Cerebellar cortex (tissue), 1 donor: ENCODE results near the gene AKR1C1.
"Not testable (repeated sequence)": the region's sequence is repeated elsewhere in the genome, so short reads cannot be mapped to it uniquely, and the experiment has no call there.

Experiments
- DNase-seq: peaks from one replicate; pipeline ENCODE4 v3.0.0-alpha.2; 2015; ENCODE audit warnings: low spot score

AKR1C1 gene

DNA sequence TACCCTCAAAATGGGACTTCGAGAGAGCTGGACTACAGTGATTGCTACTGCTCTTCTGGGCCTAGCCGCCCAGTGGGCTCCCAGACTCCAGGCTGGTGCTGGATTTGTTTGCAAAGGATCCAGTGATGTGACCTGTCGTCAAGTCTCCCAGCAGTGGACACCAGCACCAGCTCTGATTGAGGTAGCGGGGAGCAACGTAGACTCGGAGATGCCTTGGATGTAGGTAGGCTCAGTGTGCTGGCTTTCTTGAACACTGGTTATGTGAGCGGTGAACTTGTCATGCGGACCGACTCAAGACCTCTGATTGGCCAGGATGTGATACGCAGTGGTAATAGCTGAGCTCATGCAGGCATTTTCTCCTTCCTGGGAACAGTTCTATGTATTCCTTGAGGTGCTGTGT lies 21.0 kb downstream of the AKR1C1 start:
- no peak for DNase-seq

DNA sequence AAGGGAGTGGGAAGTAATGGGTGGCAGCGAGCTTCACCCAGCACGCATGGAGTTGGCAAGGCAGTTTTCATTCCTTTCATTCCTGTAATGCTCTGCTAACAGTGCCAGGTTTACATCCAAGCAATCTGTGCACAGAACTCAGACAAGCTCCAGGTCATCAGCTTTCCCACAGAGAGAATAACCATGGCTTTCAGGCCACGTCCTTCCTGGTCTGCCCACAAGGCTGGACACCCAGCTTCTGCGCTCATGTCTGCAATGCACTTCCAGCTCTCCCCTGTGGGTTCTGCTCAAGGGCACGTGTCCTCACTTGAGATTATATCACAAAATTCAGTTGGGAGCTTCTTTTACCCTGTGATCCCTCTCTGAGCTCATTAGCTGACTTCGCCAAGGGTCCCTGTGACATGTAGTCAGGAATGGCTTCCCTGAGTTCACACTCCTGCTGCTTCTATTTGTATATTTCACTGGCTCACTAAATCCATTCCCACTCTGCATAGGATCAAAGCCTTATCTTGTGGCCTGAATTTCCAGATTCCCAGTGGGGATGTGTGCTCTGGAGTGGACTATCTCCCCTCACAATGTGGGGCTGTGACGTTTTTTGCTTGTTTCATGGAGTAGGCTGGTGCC lies 21.9 kb downstream of the AKR1C1 start:
- DNase-seq = no peak

- not testable (repeated sequence) for DNase-seq
Measured at GRCh38 chr10:4988000-4988641, 24.9 kb downstream of the AKR1C1 start.

DNA sequence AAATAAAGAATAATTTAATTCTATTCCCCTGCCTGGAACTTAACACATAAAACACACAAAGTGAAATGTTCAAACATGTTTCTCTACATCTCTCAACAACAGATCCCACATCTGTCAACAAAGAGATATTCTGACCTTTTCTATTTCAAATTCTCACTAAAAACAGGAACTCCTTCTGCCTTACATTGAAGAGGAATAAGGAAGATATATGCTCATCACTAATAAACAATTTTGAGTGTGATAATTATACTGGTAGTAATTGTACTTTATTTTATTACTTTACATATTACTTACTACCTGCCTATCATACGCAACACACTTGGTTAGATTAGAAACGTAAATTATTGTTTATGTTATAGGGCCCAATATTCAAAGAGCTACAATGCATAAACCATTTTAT lies 27.0 kb downstream of the AKR1C1 start:
- no peak for DNase-seq

GRCh38 chr10:4991463-4991862 lies 28.2 kb downstream of the AKR1C1 start:
- not testable (repeated sequence) for DNase-seq

DNA sequence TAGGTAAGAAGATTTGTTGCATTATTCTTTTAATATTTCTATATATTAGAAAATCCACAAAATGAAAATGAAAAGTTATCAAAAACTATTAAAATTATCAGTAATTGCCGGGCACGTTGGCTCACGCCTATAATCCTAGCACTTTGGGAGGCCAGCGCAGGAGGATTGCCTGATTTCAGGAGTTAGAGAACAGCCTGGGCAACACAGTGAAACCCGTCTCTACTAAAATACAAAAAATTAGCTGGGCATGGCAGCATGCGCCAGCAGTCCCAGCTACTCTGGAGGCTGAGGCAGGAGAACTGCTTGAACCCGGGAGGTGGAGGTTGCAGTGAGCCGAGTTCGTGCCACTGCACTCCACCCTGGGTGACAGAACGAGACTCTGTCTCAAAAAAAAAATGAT lies 29.3 kb downstream of the AKR1C1 start:
- not testable (repeated sequence) for DNase-seq

- DNase-seq = not testable (repeated sequence)
Measured at GRCh38 chr10:4994260-4994659, 31.0 kb downstream of the AKR1C1 start.

DNA sequence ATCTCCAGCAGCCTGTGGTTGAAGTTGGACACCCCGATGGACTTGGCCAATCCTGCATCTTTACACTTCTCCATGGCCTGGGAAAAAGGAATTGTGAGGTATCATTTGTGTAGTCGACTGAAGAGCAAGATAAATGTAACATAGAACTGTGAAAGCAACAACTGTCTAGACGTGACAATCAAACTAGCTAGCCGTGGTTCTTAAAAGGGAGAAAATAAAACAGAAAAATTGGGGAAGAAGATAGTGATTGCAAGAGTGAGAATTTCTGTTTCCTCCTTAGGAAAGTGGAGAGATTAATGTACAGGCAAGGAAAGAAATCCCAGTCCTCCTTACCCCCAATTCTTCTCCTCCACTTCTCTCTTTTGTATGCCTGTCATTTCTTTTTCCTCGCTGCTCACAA lies 35.5 kb downstream of the AKR1C1 start:
- DNase-seq = no peak

DNA sequence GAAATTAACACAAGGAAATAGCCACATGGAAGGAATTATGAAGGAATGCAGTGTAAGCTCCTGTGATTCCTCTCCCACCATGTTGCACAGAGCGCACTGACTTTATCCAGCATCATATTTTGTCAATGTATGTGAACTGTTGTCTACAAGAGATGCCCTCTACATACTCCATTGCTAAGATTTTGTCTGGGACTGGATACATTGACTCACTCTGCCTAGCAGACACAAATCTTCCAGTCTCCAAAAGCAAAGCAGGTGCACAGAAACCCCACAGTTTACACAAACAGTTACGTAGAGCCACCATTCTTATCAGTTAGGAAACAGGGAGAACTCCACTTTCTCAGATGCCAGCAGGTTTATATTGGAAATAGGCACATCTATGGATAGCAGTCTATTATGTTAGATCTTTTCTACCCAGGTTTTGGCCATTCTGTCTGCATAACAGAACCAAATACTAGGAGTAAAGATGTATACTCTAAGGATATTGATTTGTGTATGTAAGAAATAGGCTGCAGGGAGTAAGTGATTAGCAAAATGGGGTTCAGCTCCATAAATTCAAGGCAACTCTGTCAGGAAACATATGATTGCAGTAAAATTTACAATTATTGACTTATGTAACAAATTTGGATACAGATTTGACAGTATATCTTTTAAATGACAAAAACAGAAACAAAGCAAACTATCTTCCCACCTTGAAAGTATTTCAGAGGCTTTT lies 39.0 kb downstream of the AKR1C1 start:
- DNase-seq = no peak

DNA sequence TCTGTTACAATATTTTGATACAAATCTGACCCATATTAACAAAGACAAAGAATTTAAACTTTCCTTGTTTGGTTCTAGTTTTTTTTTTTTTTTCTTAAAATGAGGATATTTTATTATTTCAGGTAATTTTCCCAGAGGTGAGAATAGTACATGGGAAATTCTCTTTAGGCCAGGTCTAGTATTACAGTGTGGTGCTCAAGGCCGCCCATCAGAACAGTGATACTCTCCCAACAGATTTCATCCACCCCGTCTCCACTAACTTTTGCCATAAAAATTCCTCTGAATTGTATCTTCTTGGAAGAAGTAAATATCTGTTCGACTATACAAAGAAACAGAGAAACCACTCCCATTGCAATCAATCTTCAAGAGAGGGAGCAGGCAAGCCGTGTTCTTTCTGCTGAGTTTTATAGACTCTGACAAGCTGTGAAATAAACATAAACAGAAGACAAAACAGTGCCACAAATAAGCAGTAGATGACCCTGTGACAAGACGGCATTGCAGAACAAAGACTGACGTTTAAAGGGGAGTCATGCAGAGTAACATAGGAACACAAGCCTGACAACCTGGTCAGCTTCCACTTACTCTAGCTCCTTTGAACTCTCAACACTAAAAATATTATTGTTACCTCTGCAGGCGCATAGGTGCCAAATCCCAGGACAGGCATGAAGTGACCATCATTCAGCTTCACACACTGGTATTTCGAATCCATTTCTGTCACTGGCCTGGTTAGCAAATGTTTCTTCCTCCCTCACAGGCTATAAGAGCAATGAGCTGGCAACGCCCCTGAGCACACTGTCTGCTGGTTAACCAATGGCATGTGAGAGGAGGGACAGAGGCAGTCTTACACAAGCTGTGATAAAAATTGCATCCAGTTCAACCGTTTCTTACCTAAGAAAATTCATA lies 40.2 kb downstream of the AKR1C1 start, which contains the start of gene AKR1C2:
AKR1C2 (minus strand) TSS at position 731 of the 903 bp plus-strand sequence; CDS start at position 709, 22 bp downstream.
- not testable (repeated sequence) for DNase-seq

GRCh38 chr10:5004030-5004385 lies 40.8 kb downstream of the AKR1C1 start:
- DNase-seq = not testable (repeated sequence)

- not testable (repeated sequence) for DNase-seq
Measured at GRCh38 chr10:5004501-5004900, 41.3 kb downstream of the AKR1C1 start.

- DNase-seq = not testable (repeated sequence)
Measured at GRCh38 chr10:5008857-5009548, 45.8 kb downstream of the AKR1C1 start.

- not testable (repeated sequence) for DNase-seq
Measured at GRCh38 chr10:5010043-5010442, 46.8 kb downstream of the AKR1C1 start.

DNA sequence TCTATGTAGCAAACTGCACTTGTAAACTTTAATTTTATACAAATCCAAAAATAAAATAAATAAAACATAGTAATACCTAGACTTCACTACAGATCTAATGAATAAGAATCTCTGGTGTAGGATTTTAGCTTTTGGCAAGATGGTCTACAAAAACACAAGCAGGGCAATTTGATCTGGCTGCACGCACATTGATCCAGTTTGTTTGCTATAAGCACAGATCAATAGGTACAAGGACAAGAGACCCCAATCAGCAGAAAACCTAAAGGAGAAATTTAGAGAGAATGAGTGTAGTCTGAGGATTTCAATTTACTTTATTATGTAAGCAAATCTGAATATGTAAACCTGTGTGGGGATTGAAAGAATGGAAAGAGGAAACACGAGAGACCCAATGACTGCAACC lies 48.2 kb downstream of the AKR1C1 start:
- not testable (repeated sequence) for DNase-seq

GRCh38 chr10:5012595-5012994 lies 49.4 kb downstream of the AKR1C1 start:
- DNase-seq = no peak

DNA sequence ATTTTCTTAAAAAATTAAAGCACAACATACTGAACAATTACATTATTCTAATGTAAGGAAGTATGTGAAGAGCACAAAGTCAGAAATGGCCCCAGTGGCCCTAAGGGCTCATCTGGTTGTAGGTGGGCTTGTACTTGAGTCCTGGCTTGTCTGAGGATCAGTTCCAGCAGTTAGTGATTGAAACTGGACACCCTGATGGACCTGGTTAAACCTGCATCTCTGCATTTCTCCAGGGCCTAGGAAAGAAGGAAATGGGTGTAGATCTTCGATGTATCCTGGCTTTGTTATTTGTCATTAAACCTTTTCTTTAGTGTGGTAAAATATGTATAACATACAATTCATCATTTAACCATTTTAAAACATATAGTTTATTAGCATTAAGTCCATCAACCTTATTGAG lies 50.2 kb downstream of the AKR1C1 start:
- no peak for DNase-seq

- not testable (repeated sequence) for DNase-seq
Measured at GRCh38 chr10:5014200-5014910, 51.1 kb downstream of the AKR1C1 start.

- no peak for DNase-seq
Measured at GRCh38 chr10:5014936-5015335, 51.7 kb downstream of the AKR1C1 start.

DNA sequence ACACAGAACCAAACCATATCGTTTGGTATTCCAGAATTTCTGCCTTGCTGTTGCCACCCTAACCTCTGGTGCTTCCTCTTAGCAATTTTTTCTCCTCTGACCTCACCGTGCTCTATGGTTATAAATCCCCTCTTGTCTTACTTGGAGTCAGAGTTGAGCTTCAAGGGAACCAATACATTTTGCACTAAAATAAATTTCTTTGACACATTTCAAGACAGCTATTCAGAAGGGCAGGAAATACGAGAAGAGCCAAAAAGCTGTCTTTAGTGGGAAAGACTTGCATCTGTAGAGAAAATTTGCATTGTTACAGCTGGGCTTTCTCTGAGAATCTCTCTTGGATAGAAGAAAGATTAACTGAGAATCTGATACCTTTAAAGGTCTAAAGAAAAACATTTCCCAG lies 54.9 kb downstream of the AKR1C1 start:
- no peak for DNase-seq
